Activated CD8-positive, alpha-beta memory T cell treated with anti-CD3 and anti-CD28 coated beads for 4 hours (primary cell): ENCODE results near the gene BPGM.
"Not testable (repeated sequence)": the region's sequence is repeated elsewhere in the genome, so short reads cannot be mapped to it uniquely, and the experiment has no call there.

Experiments used
- DNase-seq, 2 donors: peaks; one replicate each; pipeline ENCODE4 v3.0.0-alpha.2; 2020; ENCODE audit warnings: low read depth in 2 of 2

The BPGM gene

GRCh38 chr7:134665045-134665444, 18.4 kb downstream of the BPGM start:
- not testable (repeated sequence) for DNase-seq

- DNase-seq: no peak
Observed at GRCh38 chr7:134667899-134668298, 21.2 kb downstream of the BPGM start.

GRCh38 chr7:134669388-134669787, 22.7 kb downstream of the BPGM start:
- DNase-seq: no peak

- peak; percentile 39 to 60 for DNase-seq
Observed at GRCh38 chr7:134669845-134670373, 23.3 kb downstream of the BPGM start.

GRCh38 chr7:134671609-134672008, 25.0 kb downstream of the BPGM start:
- DNase-seq: no peak

GRCh38 chr7:134674424-134674823, 27.8 kb downstream of the BPGM start:
- DNase-seq: no peak

GRCh38 chr7:134676743-134677142, 30.1 kb downstream of the BPGM start:
- DNase-seq: no peak

- DNase-seq: no peak
Observed at GRCh38 chr7:134678115-134678514, 31.5 kb downstream of the BPGM start.

GRCh38 chr7:134679006-134679405, 32.4 kb downstream of the BPGM start:
- DNase-seq: no peak

GRCh38 chr7:134684165-134684564, 37.5 kb downstream of the BPGM start:
- no peak for DNase-seq

GRCh38 chr7:134685250-134685649, 38.6 kb downstream of the BPGM start:
- no peak for DNase-seq

- no peak for DNase-seq
Observed at GRCh38 chr7:134686786-134687185, 40.1 kb downstream of the BPGM start.

GRCh38 chr7:134689550-134689949, 42.9 kb downstream of the BPGM start:
- DNase-seq: not testable (repeated sequence)

GRCh38 chr7:134690016-134690415, 43.4 kb downstream of the BPGM start:
- no peak for DNase-seq

- DNase-seq: no peak
Observed at GRCh38 chr7:134690614-134691504, 44.2 kb downstream of the BPGM start.

GRCh38 chr7:134691546-134692343, 45.1 kb downstream of the BPGM start:
- no peak for DNase-seq

GRCh38 chr7:134692344-134692705, 45.7 kb downstream of the BPGM start:
- DNase-seq: no peak

GRCh38 chr7:134693256-134693655, 46.6 kb downstream of the BPGM start:
- DNase-seq: no peak

GRCh38 chr7:134694299-134694698, 47.6 kb downstream of the BPGM start:
- DNase-seq: no peak

GRCh38 chr7:134694767-134695166, 48.1 kb downstream of the BPGM start:
- no peak for DNase-seq

- DNase-seq: no peak
Observed at GRCh38 chr7:134695321-134695860, 48.7 kb downstream of the BPGM start.

- DNase-seq: no peak
Observed at GRCh38 chr7:134696261-134696660, 49.6 kb downstream of the BPGM start.
